SU-DHL-6 (cell line): Measurements from ENCODE around the gene CEP55.

ENCODE experiments used
- H2AFZ ChIP-seq: fragments of 200-600 bp; sonication (generic); 2 replicates; pipeline ENCODE4 v1.6.1; 2014; ENCODE audit warnings: low read depth, mild to moderate bottlenecking, moderate library complexity, mixed read lengths, antibody characterized with exemption, low read length; ENCODE audit not compliant: severe bottlenecking
- H3F3A ChIP-seq: fragments of 200-600 bp; shearing (Covaris generic); 2 replicates; pipeline ENCODE4 v1.6.0; 2016; ENCODE audit warnings: antibody characterized with exemption, mild to moderate bottlenecking; ENCODE audit not compliant: insufficient read depth
- H3K27ac ChIP-seq: fragments of 200-600 bp; sonication (generic); 2 replicates; pipeline ENCODE4 v1.5.1; 2016; ENCODE audit warnings: low read depth, mild to moderate bottlenecking, low read length, moderate library complexity, mixed read lengths
- H3K27me3 ChIP-seq: fragments of 200-600 bp; sonication (generic), shearing (Covaris generic); 2 replicates; pipeline ENCODE4 v1.6.0; 2014; ENCODE audit warnings: mild to moderate bottlenecking, low read length
- H3K36me3 ChIP-seq: fragments of 200-600 bp; sonication (generic); 2 replicates; pipeline ENCODE4 v1.6.1; 2014; ENCODE audit warnings: mild to moderate bottlenecking, low read length, mixed read lengths
- H3K4me2 ChIP-seq: fragments of 300-600, 200-600 bp; shearing (Covaris generic), sonication (generic); 2 replicates; pipeline ENCODE4 v1.6.0; 2014; ENCODE audit warnings: low read length, low read depth, mild to moderate bottlenecking; ENCODE audit not compliant: poor library complexity, severe bottlenecking
- H3K4me3 ChIP-seq: fragments of 200-600 bp; sonication (generic); 2 replicates; pipeline ENCODE4 v1.5.1; 2014; ENCODE audit warnings: antibody characterized with exemption, low read length, mild to moderate bottlenecking, mixed read lengths; ENCODE audit not compliant: insufficient read depth, poor library complexity, severe bottlenecking
- H3K79me2 ChIP-seq: fragments of 200-600 bp; sonication (generic); 2 replicates; pipeline ENCODE4 v1.6.1; 2014; ENCODE audit warnings: mild to moderate bottlenecking, low read length, moderate library complexity; ENCODE audit not compliant: insufficient read depth
- H3K9ac ChIP-seq: fragments of 200-600 bp; sonication (generic); 2 replicates; pipeline ENCODE4 v1.7.0; 2014; ENCODE audit warnings: mild to moderate bottlenecking, low read length
- H3K9me2 ChIP-seq: fragments of 200-600 bp; sonication (generic); replicated peaks from 2 replicates; pipeline ENCODE4 v1.6.1; 2014; ENCODE audit warnings: low read length; ENCODE audit not compliant: insufficient read depth
- H3K9me3 ChIP-seq: fragments of 200-600 bp; sonication (generic); 2 replicates; pipeline ENCODE4 v1.6.1; 2014; ENCODE audit warnings: low read length, mixed read lengths; ENCODE audit not compliant: insufficient read depth
- H4K20me1 ChIP-seq: fragments of 200-600 bp; sonication (generic); 2 replicates; pipeline ENCODE4 v1.6.1; 2014; ENCODE audit warnings: low read depth, mild to moderate bottlenecking, antibody characterized with exemption, low read length, moderate library complexity, mixed read lengths
- CTCF ChIP-seq: fragments of 200-600 bp; sonication (generic); IDR thresholded peaks from one replicate; pipeline ENCODE4 v1.5.1; 2017; ENCODE audit warnings: antibody characterized with exemption, mild to moderate bottlenecking, low read length, moderate library complexity; ENCODE audit not compliant: insufficient read depth, poor library complexity, severe bottlenecking
- EZH2phosphoT487 ChIP-seq: fragments of 200-600 bp; sonication (generic), shearing (Covaris generic); conservative IDR thresholded peaks from 2 replicates; pipeline ENCODE4 v1.6.1; 2018; ENCODE audit warnings: mild to moderate bottlenecking, antibody characterized with exemption, low read length, moderate library complexity, mixed read lengths

The CEP55 gene

DNA sequence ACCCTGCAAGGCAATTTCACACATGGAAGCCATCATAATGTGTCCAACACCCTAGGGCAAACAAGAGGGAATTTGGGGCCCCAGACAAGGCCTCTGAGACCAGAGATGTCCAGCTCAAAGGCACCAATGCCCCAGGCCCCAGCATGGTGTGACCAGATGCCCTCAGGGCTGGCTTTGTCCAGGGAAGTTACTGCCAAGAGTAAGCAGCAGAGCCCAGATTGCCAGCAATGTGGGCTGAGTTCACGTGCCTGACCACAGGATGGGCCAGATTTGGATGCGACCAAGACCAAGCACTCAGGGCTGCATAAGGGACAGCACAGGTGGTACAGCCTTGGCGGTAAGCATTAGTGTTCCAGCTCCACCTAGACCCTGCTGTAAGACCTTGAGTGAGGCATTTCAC lies 27.0 kb upstream of the CEP55 start:
- H3K36me3 ChIP-seq, result no peaks in the 10 kb centered on the region
- no peak overlapping the region for H3K27ac ChIP-seq
- H3K79me2 ChIP-seq, result no peaks in the 10 kb centered on the region
- TF ChIP-seq CTCF (no peak), EZH2phosphoT487 (no peak)
- H3K9me2 ChIP-seq, result no peaks in the 10 kb centered on the region
- no peak overlapping the region for H3K4me3 ChIP-seq
- H2AFZ ChIP-seq, result no peak overlapping the region
- H4K20me1 ChIP-seq, result no peaks in the 10 kb centered on the region
- H3K27me3 ChIP-seq, result no peaks in the 10 kb centered on the region
- H3K4me2 ChIP-seq, result no peak overlapping the region
- H3K9ac ChIP-seq, result no peak overlapping the region
- no peaks in the 10 kb centered on the region for H3F3A ChIP-seq
- H3K9me3 ChIP-seq, result no peaks in the 10 kb centered on the region

GRCh38 chr10:93471110-93471651 lies 25.2 kb upstream of the CEP55 start:
- Histone ChIP-seq H3K27ac (no peak overlapping the region), H3K36me3 (no peaks in the 10 kb centered on the region), H3K9ac (no peak overlapping the region), H3K9me2 (no peaks in the 10 kb centered on the region), H3K4me2 (no peak overlapping the region), H2AFZ (no peak overlapping the region), H3K9me3 (no peaks in the 10 kb centered on the region), H3F3A (no peaks in the 10 kb centered on the region), H3K4me3 (no peak overlapping the region), H3K79me2 (no peaks in the 10 kb centered on the region), H3K27me3 (no peaks in the 10 kb centered on the region), H4K20me1 (no peaks in the 10 kb centered on the region)
- TF ChIP-seq CTCF (no peak), EZH2phosphoT487 (no peak)

- Histone ChIP-seq H3F3A (no peaks in the 10 kb centered on the region), H3K79me2 (no peaks in the 10 kb centered on the region), H3K4me2 (no peak overlapping the region)
Measured at GRCh38 chr10:93473161-93473560, 23.3 kb upstream of the CEP55 start.

More at GRCh38 chr10:93473161-93473560, 23.3 kb upstream of the CEP55 start:
- Histone ChIP-seq H3K9me2 (no peaks in the 10 kb centered on the region), H3K4me3 (no peak overlapping the region), H3K27me3 (no peaks in the 10 kb centered on the region), H3K27ac (no peak overlapping the region), H2AFZ (no peak overlapping the region), H3K36me3 (no peaks in the 10 kb centered on the region), H3K9ac (no peak overlapping the region), H4K20me1 (no peaks in the 10 kb centered on the region), H3K9me3 (no peaks in the 10 kb centered on the region)
- no peak for TF ChIP-seq EZH2phosphoT487
- no peak for TF ChIP-seq CTCF
